IPS-18c (cell line): Measurements from ENCODE around the gene ZSWIM9.

ENCODE experiments used
- H3K4me3 ChIP-seq: 2 replicates; pipeline ENCODE4 v1.7.0; 2013; ENCODE audit warnings: low read depth, mild to moderate bottlenecking, low read length, moderate library complexity; ENCODE audit not compliant: insufficient read depth
- H3K9me3 ChIP-seq: one replicate; pipeline ENCODE4 v1.6.1; 2013; ENCODE audit warnings: mild to moderate bottlenecking, low read length, moderate library complexity; ENCODE audit not compliant: control insufficient read depth, insufficient read depth

Gene ZSWIM9

DNA sequence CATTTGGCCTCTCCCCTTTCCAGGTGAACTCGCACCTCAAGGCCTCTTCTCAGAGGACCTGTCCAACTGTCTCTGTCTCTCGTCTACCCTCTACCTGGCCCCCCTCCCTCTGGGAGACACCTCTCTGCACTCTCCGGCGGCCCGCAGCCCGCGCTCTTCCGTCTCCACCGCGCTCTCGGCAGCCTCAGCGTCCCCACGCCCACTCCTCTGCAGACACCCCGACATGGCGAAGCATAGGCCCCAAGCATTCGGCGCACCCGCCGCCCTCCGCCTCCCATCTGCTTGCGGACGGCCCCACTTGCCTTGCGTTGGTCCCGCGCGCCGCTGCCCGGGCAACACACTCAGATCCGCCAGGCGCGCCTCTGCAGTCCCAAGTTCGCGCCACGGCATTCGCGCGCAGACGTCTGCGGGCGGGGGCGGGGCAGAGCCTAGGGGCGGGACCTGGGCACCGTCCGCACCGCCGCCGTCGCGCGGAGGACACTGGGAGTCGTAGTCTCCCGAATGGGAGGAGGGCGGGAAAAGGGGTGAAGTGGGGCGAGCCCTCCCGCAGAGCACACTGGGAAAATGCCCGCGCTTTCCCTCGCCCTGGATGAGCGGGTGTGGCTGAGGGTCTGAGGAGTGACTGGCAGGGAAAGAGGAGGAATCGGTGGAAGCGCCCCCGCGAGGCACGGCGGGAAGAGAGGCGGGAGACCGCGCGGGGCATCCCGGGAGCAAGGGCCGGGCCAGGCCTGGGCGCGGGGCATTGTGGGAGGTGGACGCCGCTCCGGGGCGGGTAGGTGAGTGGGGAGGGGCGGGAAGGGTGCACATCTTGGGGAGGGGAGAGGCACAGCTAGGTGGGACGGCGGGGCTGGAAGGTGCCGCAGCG is at the start of gene ZSWIM9, which contains the start of gene LIG1:
ZSWIM9 (plus strand) TSS at position 742 of the 865 bp plus-strand sequence. CDS start 1,123 bp downstream, outside the sequence.
LIG1 (minus strand) TSS at position 406 of the 865 bp plus-strand sequence. CDS start 4,778 bp downstream, outside the sequence.
- H3K9me3 ChIP-seq, result peaks cover 3% of the 10 kb centered on the region
- H3K4me3 ChIP-seq, result peak within 1 kb of the TSS; percentile 100

- Histone ChIP-seq H3K9me3 (no peaks in the 10 kb centered on the region), H3K4me3 (no peak overlapping the region)
Observed at GRCh38 chr19:48121066-48121465, 49.4 kb upstream of the ZSWIM9 start.

DNA sequence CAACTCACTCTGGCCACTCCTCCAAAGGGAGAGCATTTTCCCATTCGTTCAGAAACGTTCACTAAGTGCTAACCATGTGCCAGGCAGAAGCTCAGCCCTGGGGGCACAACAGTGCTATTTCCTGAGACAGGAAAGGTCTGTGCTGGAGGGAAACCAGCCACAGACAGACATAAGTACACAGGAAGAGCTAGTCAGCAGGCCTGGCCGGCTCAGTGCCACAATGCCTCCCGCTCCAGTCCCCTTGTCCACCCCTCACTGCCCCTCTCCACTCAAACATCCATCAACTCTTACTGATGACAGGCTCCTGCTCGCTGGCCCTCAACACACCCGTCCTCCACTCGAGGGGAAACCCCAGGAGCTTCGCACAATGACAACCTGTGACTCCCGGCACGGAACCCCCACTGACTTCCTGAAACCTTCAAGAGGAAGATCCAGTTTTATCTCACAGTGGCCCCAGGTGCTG is 48.5 kb upstream of the ZSWIM9 start:
- no peak overlapping the region for H3K4me3 ChIP-seq
- H3K9me3 ChIP-seq, result no peaks in the 10 kb centered on the region

GRCh38 chr19:48122421-48122820 is 48.1 kb upstream of the ZSWIM9 start:
- H3K4me3 ChIP-seq, result no peak overlapping the region
- no peaks in the 10 kb centered on the region for H3K9me3 ChIP-seq

DNA sequence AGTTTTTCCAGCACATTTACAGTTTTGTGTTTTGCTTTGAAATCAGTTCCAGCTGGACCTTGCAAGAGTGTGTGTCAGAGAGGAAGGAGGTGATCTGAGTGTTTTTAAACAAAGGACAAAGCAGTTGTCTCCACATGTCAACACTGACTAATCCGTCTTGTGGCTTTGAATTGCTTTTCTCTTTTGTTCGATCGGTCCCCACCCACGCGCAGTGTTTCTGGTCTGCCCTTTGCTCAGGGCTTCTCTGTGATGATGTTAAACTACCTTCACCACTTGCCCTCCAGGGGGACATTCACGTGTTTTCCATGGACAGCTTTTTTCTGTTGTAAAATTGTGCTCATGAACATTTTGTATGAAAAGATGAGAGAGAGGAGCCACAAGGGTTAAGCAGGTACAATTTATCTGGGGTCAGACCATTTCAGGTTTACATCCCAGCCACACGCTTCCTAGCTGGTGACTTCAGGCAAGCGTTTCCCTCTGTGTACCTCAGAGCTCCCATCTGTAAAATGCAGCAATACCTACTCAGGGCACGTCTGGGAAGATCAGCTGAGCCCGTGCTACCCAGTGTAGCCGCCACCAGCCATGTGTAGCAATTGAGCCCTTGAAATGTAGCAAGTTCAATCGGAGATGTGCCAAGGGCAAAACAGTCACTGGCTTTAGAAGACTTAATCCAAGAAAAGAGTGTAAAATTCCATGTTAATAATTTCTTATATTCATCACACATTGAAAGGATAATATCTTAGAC is 46.4 kb upstream of the ZSWIM9 start:
- Histone ChIP-seq H3K9me3 (no peaks in the 10 kb centered on the region), H3K4me3 (no peak overlapping the region)

DNA sequence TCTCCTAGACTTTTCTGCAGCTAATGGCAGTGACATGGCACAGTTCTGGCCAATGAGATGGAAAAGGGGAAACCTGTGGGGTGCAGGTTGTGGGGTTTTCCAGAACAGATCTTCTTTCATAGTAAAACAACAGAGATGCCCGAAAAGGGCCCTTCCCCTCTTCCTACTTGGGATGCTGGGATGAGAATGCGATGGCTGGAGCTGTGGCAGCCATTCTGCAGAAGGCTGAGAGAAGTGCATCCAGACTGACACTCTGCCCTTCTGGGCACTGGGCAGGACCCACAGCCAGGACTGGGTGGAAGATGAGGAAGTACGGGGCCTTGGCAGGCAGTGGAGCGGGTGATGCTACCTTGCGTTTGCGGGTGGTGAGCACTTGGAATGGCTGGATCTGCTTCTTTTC is 42.9 kb upstream of the ZSWIM9 start:
- Histone ChIP-seq H3K9me3 (peaks cover 2% of the 10 kb centered on the region), H3K4me3 (no peak overlapping the region)

DNA sequence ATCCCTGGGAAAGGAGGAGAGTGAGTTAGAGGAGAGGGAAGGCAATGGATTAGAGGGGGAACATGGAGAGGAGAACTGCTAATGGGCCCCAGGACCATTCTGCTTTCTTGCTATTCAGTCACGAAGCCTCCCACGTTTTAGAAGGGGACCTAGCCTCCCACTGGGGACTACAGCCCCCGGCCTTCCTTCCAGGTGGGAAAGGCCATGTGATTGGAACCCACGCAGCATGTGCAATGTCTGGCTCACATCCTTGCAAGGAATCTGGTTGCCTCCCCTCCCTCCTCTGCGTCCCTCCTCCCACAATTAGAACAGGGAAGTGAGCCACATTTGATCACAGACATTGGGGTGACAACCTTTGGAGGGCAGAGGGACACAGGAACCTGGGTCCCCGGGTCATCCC is 37.4 kb upstream of the ZSWIM9 start:
- H3K9me3 ChIP-seq, result peaks cover 2% of the 10 kb centered on the region
- no peak overlapping the region for H3K4me3 ChIP-seq

GRCh38 chr19:48135411-48135810 is 35.1 kb upstream of the ZSWIM9 start:
- peaks cover 2% of the 10 kb centered on the region for H3K9me3 ChIP-seq

GRCh38 chr19:48136547-48136946 is 33.9 kb upstream of the ZSWIM9 start:
- Histone ChIP-seq H3K4me3 (no peak overlapping the region), H3K9me3 (peaks cover under 1% of the 10 kb centered on the region)

More at GRCh38 chr19:48135411-48135810, 35.1 kb upstream of the ZSWIM9 start:
- H3K4me3 ChIP-seq, result no peak overlapping the region

- no peaks in the 10 kb centered on the region for H3K9me3 ChIP-seq
- no peak overlapping the region for H3K4me3 ChIP-seq
Observed at GRCh38 chr19:48137411-48137810, 33.1 kb upstream of the ZSWIM9 start.

- no peaks in the 10 kb centered on the region for H3K9me3 ChIP-seq
- no peak overlapping the region for H3K4me3 ChIP-seq
Observed at GRCh38 chr19:48139053-48139452, 31.4 kb upstream of the ZSWIM9 start.

DNA sequence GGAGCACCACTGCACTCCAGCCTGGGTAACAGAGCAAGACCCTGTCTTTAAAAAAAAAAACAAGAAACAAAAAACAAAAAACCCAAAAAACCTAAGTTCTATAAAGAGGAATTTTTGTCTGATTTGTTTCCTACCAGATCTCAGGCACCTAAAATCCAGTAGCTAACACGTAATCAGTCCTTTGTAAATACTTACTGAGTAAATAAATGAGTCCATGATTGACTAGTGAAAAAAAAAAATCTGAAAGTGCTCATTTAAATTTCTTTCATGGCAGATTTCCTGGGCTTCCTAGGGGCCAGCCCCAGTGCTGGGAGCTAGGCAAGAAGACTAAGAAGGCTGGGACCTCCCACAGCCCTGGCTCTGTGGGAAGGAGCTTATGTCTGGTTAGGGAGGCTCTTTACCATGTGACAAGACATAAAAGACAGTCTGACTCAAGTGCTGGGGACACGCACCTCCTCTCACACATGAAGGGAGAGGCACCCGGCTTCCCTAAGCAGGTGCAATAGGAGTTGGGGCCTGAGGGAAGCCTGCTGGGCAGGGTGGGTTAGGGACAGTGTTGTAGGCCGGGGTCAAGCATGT is 22.8 kb upstream of the ZSWIM9 start:
- Histone ChIP-seq H3K9me3 (no peaks in the 10 kb centered on the region), H3K4me3 (no peak overlapping the region)

- Histone ChIP-seq H3K4me3 (no peak overlapping the region), H3K9me3 (no peaks in the 10 kb centered on the region)
Observed at GRCh38 chr19:48148576-48148975, 21.9 kb upstream of the ZSWIM9 start.

DNA sequence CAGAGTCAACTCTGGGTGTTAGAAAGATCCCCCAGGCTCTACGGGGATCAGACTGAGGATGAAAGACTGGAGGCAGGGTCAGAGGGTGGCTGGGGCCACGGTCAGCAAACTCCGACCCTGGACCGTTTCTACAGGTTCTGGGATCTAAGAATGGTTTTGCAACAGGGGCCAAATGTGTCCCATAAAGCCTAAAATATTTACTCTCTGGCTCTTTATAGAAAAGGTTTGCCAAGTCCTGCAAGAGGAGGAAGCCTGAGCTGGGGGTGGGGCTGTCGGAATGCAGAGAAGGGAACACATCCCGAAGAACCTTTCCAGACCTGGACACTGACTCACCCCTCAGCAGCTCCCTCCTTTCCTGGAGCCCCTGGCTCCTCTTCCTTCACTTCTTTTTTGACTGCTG is 21.1 kb upstream of the ZSWIM9 start:
- no peaks in the 10 kb centered on the region for H3K9me3 ChIP-seq
- no peak overlapping the region for H3K4me3 ChIP-seq

GRCh38 chr19:48152551-48152950 is 17.9 kb upstream of the ZSWIM9 start:
- Histone ChIP-seq H3K9me3 (no peaks in the 10 kb centered on the region), H3K4me3 (no peak overlapping the region)

DNA sequence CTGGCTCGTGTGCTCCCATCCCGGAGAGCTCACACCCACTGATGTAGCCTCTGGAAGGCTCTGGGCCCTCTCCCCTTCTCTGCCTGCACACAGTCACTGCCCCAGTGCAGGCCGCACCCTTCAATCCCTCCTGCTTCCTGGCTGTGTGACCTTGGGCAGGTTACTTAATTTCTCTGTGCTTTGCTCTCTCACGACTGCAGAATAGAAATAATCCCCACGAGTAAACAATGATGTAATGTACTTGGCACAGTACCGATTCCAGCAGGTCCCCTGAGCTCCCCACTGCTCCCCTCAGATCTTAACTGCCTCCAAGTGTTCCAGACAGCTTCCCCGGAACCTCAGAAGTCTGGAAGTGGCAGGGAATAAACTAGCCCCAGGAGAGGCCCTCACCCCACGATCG is 16.5 kb upstream of the ZSWIM9 start:
- Histone ChIP-seq H3K4me3 (no peak overlapping the region), H3K9me3 (no peaks in the 10 kb centered on the region)

DNA sequence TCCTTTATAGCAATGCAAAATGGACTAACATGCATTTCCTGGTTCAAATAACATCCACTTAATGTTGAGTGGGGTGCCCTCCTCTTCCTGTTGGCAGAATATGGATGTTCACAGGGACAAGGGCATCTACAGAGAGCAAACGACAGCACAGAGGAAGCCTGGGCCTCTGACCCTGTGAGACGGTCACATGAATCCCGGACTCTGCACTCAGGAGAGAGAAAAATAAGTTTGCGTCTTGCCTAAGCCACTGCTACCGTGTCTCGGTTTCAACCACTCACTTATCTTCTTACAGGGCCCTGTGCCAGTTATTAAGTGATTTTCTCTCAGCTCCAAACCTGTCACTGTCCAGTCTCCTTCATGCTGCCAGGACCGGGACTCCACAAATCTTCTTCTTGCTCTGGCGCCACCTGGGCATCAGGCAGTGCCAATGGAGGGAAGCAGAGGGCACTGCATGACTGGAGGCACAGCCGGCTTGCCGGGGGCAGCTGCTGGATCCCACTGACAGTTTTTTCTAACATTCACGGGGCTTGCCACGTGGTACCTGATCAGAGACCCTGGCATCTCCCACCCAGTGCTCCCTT is 12.2 kb upstream of the ZSWIM9 start:
- H3K4me3 ChIP-seq, result no peak overlapping the region
- H3K9me3 ChIP-seq, result no peaks in the 10 kb centered on the region
